Lower lobe of right lung (tissue), 2 donors: Measurements from ENCODE around the gene ASB10. TPM values are rescaled to one million over a fixed set of nuclear protein-coding genes. Genes with fewer than 3 reads are reported as not detected.

Experiments used
- ATAC-seq, 2 donors: fragments of 200-7000 bp; cut with Tn5 transposase; one replicate each; pipeline ENCODE4 v1.9.1; 2020 to 2022; ENCODE audit warnings: mild to moderate bottlenecking in 2 of 2, moderate library complexity in 2 of 2
- DNase-seq: peaks from one replicate; pipeline ENCODE4 v3.0.0-alpha.2; 2020
- H3K27ac ChIP-seq: fragments of 200-600 bp; one replicate; pipeline ENCODE4 v1.8.0; 2022
- H3K27me3 ChIP-seq: fragments of 200-600 bp; one replicate; pipeline ENCODE4 v1.8.0; 2022; ENCODE audit warnings: low read depth
- H3K36me3 ChIP-seq: fragments of 200-600 bp; one replicate; pipeline ENCODE4 v1.8.0; 2022; ENCODE audit warnings: mild to moderate bottlenecking
- H3K4me1 ChIP-seq: fragments of 200-600 bp; one replicate; pipeline ENCODE4 v1.8.0; 2022
- H3K4me3 ChIP-seq: fragments of 200-600 bp; one replicate; pipeline ENCODE4 v1.8.0; 2022; ENCODE audit warnings: mild to moderate bottlenecking
- H3K9me3 ChIP-seq: fragments of 200-600 bp; one replicate; pipeline ENCODE4 v1.8.0; 2022
- CTCF ChIP-seq: fragments of 200-600 bp; IDR thresholded peaks from one replicate; pipeline ENCODE4 v1.8.0; 2022; ENCODE audit warnings: antibody characterized with exemption, mild to moderate bottlenecking
- intact Hi-C: fragments of 100-400 bp; cut with DNase I; formaldehyde crosslinking; loops from one replicate; pipeline ENCODE4 v1.11.0; 2022
- total RNA-seq: library from RNA; stranded (reverse); fragmentation: NEBNext Ultra II Directional; extraction: Animal tissue kit (Norgen Biotek cat#: 25700); gene quantifications from one replicate; pipeline ENCODE4 v1.2.1, GENCODE V29; 2021
- donor health status: DM: no; HTN: yes; CAD: no; lungs with severe emphysema.

The ASB10 gene
- total RNA-seq, 1 donor from 2014 or later: not detected

- intact Hi-C loops: no loop called here
- Histone ChIP-seq H3K4me3 (peak within 1 kb of the TSS; percentile 90), H3K4me1 (peaks cover 22% of the 10 kb centered on the region), H3K27me3 (no peaks in the 10 kb centered on the region), H3K36me3 (peaks cover 32% of the 10 kb centered on the region), H3K9me3 (no peaks in the 10 kb centered on the region), H3K27ac (peak within 1 kb of the TSS; percentile 80)
- TF ChIP-seq CTCF: no peak
- ATAC-seq (peak; percentile 100), DNase-seq (peak; percentile 99)
These were observed 40.1 kb upstream of the ASB10 start, which contains the start of gene ABCF2 for GRCh38 chr7:151226875-151227782. TSS of gene ABCF2 (minus strand) at chr7:151227205. CDS start at chr7:151226458, 747 bp downstream.

DNA sequence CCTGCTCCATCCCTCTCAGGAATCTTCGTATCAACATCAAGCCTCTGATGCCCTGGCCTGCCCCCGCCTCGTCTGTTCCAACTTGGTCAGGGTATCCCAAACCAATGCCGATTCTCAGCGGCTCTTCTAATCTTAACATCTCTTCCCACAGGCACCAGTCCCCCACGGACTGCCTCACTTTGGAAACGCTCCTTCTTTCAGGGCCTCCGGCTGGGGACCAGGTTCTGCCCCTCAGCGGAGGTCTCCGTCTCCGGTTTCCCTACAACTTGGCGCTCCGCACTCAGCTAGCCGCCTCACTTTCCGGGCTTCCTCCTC lies 39.5 kb upstream of the ASB10 start:
- peak in 1 of 2 donors; percentile 20 for ATAC-seq
- H3K9me3 ChIP-seq: no peaks in the 10 kb centered on the region
- H3K27me3 ChIP-seq: no peaks in the 10 kb centered on the region
- H3K4me1 ChIP-seq: peaks cover 22% of the 10 kb centered on the region
- peak overlapping the region; percentile 90 for H3K4me3 ChIP-seq
- H3K27ac ChIP-seq: peak overlapping the region; percentile 80
- intact Hi-C loops: no loop called here
- peaks cover 38% of the 10 kb centered on the region for H3K36me3 ChIP-seq
- TF ChIP-seq CTCF: no peak
- DNase-seq: no peak

DNA sequence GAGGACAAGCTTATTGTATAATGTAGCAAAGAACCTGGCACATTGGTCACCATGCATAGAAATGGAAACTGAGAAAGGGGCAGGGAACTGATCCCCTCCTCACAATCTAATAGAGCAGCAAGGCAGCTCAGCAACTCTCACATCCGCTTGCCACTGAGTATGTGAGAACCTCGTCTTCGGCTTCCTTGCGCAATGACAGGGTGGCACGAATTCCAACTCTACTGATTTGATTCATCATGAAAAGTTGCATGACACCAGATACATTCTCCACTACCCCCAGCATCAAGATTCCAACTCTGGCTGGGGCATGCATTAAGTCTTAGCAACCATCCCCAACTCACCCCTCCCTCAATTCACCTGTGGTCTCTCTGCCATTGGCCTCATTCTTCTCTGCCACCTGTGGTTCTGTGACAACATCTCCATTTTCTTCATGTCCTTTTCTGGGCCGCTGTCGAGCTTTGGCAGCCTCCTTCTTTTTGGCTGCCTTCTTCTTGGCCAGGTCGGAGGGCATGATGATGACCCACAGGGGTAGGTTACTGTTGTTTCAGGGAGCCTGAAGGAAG lies 39.0 kb upstream of the ASB10 start:
- peaks cover 22% of the 10 kb centered on the region for H3K4me1 ChIP-seq
- intact Hi-C loops: no loop called here
- DNase-seq: no peak

DNA sequence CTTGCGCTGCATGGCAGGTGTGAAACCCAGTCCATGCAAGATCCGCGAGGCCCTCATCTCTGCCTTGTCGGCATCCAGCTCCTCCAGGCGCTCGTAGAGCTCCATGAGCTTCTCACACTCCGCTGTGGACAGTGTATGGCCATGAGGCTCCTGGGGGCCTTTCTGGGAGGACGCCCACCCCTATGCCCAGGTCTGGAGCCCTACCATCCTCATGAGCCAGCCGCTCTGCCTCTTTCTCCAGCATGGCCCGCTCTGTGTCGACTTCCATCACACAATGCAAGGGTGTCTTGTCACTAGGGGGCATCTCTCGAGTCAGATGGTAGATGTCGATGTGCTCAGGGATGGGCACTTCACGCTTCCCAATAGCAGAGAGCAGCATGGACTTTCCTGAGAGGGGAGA lies 36.7 kb upstream of the ASB10 start:
- peaks cover 66% of the 10 kb centered on the region for H3K36me3 ChIP-seq
- DNase-seq: no peak
- no peak for ATAC-seq
- no peak for TF ChIP-seq CTCF
- no peaks in the 10 kb centered on the region for H3K27me3 ChIP-seq
- H3K9me3 ChIP-seq: no peaks in the 10 kb centered on the region
- intact Hi-C loops: no loop called here
- H3K4me3 ChIP-seq: no peak overlapping the region
- H3K4me1 ChIP-seq: peaks cover 22% of the 10 kb centered on the region
- no peak overlapping the region for H3K27ac ChIP-seq

More for the DNA sequence above, 39.0 kb upstream of the ASB10 start:
- Histone ChIP-seq H3K27me3 (no peaks in the 10 kb centered on the region), H3K9me3 (no peaks in the 10 kb centered on the region), H3K4me3 (peak overlapping the region; percentile 90), H3K36me3 (peaks cover 43% of the 10 kb centered on the region), H3K27ac (no peak overlapping the region)
- no peak for TF ChIP-seq CTCF
- ATAC-seq: no peak

- intact Hi-C loops: no loop called here
- peaks cover 99% of the 10 kb centered on the region for H3K36me3 ChIP-seq
These were observed 31.1 kb upstream of the ASB10 start for GRCh38 chr7:151218170-151218569.

More at GRCh38 chr7:151218170-151218569, 31.1 kb upstream of the ASB10 start:
- no peak for ATAC-seq
- no peak overlapping the region for H3K4me3 ChIP-seq
- no peak for DNase-seq
- TF ChIP-seq CTCF: no peak
- H3K27ac ChIP-seq: no peak overlapping the region
- no peaks in the 10 kb centered on the region for H3K9me3 ChIP-seq
- H3K4me1 ChIP-seq: no peaks in the 10 kb centered on the region
- H3K27me3 ChIP-seq: no peaks in the 10 kb centered on the region
